Measurements from ENCODE around the gene RNU2-1. TPM values are rescaled to one million over a fixed set of nuclear protein-coding genes. Genes with fewer than 3 reads are reported as not detected.

The RNU2-1 gene
- total and polyA plus RNA-seq, 2 of the 13 experiments (the other 11 are each of a cell fraction or from before 2014, with no cell fraction given), result not detected

GRCh38 chr17:43216762-43217613 is 16.8 kb downstream of the RNU2-1 start (continued):
- TF ChIP-seq, protein P1, sequence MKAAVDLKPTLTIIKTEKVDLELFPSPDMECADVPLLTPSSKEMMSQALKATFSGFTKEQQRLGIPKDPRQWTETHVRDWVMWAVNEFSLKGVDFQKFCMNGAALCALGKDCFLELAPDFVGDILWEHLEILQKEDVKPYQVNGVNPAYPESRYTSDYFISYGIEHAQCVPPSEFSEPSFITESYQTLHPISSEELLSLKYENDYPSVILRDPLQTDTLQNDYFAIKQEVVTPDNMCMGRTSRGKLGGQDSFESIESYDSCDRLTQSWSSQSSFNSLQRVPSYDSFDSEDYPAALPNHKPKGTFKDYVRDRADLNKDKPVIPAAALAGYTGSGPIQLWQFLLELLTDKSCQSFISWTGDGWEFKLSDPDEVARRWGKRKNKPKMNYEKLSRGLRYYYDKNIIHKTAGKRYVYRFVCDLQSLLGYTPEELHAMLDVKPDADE (CRISPR knock-in tag; IDR thresholded peaks at IDR 0.05), result no peak
- TF ChIP-seq TAF1 (CRISPR knock-in tag; IDR thresholded peaks at IDR 0.05) (peak; percentile 44; the same call in 1 of the 2 replicates), THRA (CRISPR knock-in tag; IDR thresholded peaks at IDR 0.05; ENCODE audit: borderline replicate concordance) (peak; percentile 46; the same call in 1 of the 2 replicates), NR2F6 (IDR thresholded peaks at IDR 0.05) (peak; percentile 80), NR2F6 (CRISPR knock-in tag; IDR thresholded peaks at IDR 0.05) (peak; percentile 80), MAFF (IDR thresholded peaks at IDR 0.05; ENCODE audit: low read depth, low read length) (peak; percentile 81), ATF1 (CRISPR knock-in tag; IDR thresholded peaks at IDR 0.05) (no peak), ZBTB7A (CRISPR knock-in tag; IDR thresholded peaks at IDR 0.05) (peak; percentile 51), PHB2 (IDR thresholded peaks at IDR 0.05; ENCODE audit: partially characterized antibody) (no peak), MEIS1 (CRISPR knock-in tag; IDR thresholded peaks at IDR 0.05; ENCODE audit: borderline replicate concordance) (peak; percentile 89), MTF2 (CRISPR knock-in tag; IDR thresholded peaks at IDR 0.05; ENCODE audit: borderline replicate concordance) (0 out of 2 replicates have a peak, but pooled peaks have one; percentile 60), ZSCAN21 (CRISPR knock-in tag; IDR thresholded peaks at IDR 0.05; ENCODE audit: borderline replicate concordance) (no peak; the same call in 1 of the 2 replicates), ZNF746 (CRISPR knock-in tag; IDR thresholded peaks at IDR 0.05) (peak; percentile 73; the same call in 1 of the 2 replicates), SRY (CRISPR knock-in tag; IDR thresholded peaks at IDR 0.05) (peak; percentile 90; the same call in 1 of the 2 replicates), DMAP1 (CRISPR knock-in tag; IDR thresholded peaks at IDR 0.05) (peak; percentile 97; the same call in 1 of the 2 replicates), HINFP (CRISPR knock-in tag; IDR thresholded peaks at IDR 0.05; ENCODE audit: low read depth) (peak; percentile 85; the same call in 1 of the 2 replicates), HNRNPLL (IDR thresholded peaks at IDR 0.05; ENCODE audit: low read depth, low read length, poor library complexity, severe bottlenecking) (no peak), RFX3 (CRISPR knock-in tag; IDR thresholded peaks at IDR 0.05) (peak; percentile 9; the same call in 1 of the 2 replicates), ZNF263 (CRISPR knock-in tag; IDR thresholded peaks at IDR 0.05) (peak; percentile 28; the same call in 1 of the 2 replicates), ZNF296 (CRISPR knock-in tag; conservative IDR thresholded peaks at IDR 0.05) (no peak), FOXO1 (CRISPR knock-in tag; IDR thresholded peaks at IDR 0.05) (peak; percentile 96), FIP1L1 (IDR thresholded peaks at IDR 0.05; ENCODE audit: borderline replicate concordance, insufficient read depth, low read depth, low read length) (no peak), ZFP1 (CRISPR knock-in tag; IDR thresholded peaks at IDR 0.05) (no peak; the same call in 1 of the 2 replicates), FOXP1 (IDR thresholded peaks at IDR 0.05) (no peak), FOXP1 (CRISPR knock-in tag; IDR thresholded peaks at IDR 0.05) (peak; percentile 25; the same call in 1 of the 2 replicates)
- TF ChIP-seq, protein P2, sequence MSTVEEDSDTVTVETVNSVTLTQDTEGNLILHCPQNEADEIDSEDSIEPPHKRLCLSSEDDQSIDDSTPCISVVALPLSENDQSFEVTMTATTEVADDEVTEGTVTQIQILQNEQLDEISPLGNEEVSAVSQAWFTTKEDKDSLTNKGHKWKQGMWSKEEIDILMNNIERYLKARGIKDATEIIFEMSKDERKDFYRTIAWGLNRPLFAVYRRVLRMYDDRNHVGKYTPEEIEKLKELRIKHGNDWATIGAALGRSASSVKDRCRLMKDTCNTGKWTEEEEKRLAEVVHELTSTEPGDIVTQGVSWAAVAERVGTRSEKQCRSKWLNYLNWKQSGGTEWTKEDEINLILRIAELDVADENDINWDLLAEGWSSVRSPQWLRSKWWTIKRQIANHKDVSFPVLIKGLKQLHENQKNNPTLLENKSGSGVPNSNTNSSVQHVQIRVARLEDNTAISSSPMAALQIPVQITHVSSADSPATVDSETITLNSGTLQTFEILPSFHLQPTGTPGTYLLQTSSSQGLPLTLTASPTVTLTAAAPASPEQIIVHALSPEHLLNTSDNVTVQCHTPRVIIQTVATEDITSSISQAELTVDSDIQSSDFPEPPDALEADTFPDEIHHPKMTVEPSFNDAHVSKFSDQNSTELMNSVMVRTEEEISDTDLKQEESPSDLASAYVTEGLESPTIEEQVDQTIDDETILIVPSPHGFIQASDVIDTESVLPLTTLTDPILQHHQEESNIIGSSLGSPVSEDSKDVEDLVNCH (CRISPR knock-in tag; IDR thresholded peaks at IDR 0.05), result peak; percentile 61; the same call in 1 of the 2 replicates
